ENCODE measurements around the gene RAB3IL1. TPM values are rescaled to one million over a fixed set of nuclear protein-coding genes. Genes with fewer than 3 reads are reported as not detected.

The RAB3IL1 gene
- total RNA-seq, 1 experiment from 2014 or later = 7.9 TPM

DNA sequence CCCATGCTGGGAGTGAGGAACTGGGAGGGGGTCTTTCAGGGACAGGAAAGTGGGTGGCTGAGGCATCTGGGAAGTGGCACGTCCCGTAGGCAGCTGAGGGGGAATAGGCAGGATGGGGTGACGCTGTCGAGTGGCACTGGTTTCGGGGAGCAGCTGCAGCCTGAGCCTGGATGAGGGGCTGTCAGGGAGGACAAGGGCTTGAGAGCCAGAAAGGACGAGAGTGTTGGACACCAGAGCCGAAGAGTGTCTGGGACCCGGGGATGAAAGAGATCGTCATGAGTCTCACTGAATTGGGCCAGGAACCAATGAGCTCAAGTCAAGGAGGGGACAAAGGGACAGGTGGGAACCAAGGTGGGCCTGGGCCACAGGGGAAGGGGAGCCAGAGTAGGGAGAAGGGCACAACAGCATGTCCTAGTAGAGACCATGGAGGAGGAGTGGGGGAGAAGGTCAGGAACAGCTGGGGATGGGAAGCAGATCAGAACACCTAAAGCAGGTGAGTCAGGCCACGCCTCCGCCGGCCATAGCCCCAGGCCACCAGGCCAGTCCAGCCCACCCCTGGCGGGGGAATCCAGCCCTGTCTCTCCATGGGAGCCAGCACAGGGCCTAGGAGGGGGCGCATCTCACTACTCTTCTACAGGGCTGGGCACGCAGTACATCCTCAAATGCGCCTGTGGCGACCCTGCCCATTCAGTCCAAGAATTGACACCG, 4.2 kb downstream of the RAB3IL1 start:
- Histone ChIP-seq H4K20me1 (ENCODE audit: low read length) (no peaks in the 10 kb centered on the region), H3K36me3 (ENCODE audit: low read depth, low read length) (no peaks in the 10 kb centered on the region), H3K9ac (ENCODE audit: low read length) (no peak overlapping the region), H3K27ac (ENCODE audit: low read length) (no peak overlapping the region), H3K4me1 (ENCODE audit: insufficient read depth, low read length) (no peaks in the 10 kb centered on the region), H2AFZ (ENCODE audit: low read length) (no peak overlapping the region), H3K27me3 (ENCODE audit: low read length) (peaks cover 3% of the 10 kb centered on the region; the same call in 1 of the 2 replicates), H3F3A (ENCODE audit: low read length, unreplicated experiment) (no peaks in the 10 kb centered on the region), H3K4me3 (ENCODE audit: low read length) (no peak overlapping the region), H3K79me2 (ENCODE audit: low read length) (no peaks in the 10 kb centered on the region), H3K9me3 (ENCODE audit: low read length) (no peaks in the 10 kb centered on the region), H3K4me2 (ENCODE audit: low read length) (no peak overlapping the region), H3K9me2 (replicated peaks; ENCODE audit: low read length) (no peaks in the 10 kb centered on the region)
- DNase-seq (no peak), ATAC-seq (no peak)
- ChIA-PET POLR2A (ENCODE audit: unreplicated experiment) (no interaction called here), CTCF (interaction anchor here (1.0 kb wide), 1 partner anchor 156 kb away, joined by 4 read pairs; no protein-coding TSS in a partner anchor)
- no peak for TF ChIP-seq EZH2phosphoT487 (IDR thresholded peaks at IDR 0.05; ENCODE audit: borderline replicate concordance, low read length)
- TF ChIP-seq CTCF (conservative IDR thresholded peaks at IDR 0.05; ENCODE audit: low read depth, low read length) = no peak
- TF ChIP-seq EZH2 (IDR thresholded peaks at IDR 0.05; ENCODE audit: low read length, unreplicated experiment) = no peak
- no TSS peak for BruUV-seq (replicated peaks)
- intact Hi-C loops (cut with micrococcal nuclease) = no loop called here

- Histone ChIP-seq H3K4me2 (ENCODE audit: low read length) (no peak overlapping the region), H3K4me3 (ENCODE audit: low read length) (no peak overlapping the region), H4K20me1 (ENCODE audit: low read length) (no peaks in the 10 kb centered on the region), H3K4me1 (ENCODE audit: insufficient read depth, low read length) (no peaks in the 10 kb centered on the region), H3F3A (ENCODE audit: low read length, unreplicated experiment) (no peaks in the 10 kb centered on the region), H3K9me2 (replicated peaks; ENCODE audit: low read length) (no peaks in the 10 kb centered on the region), H3K79me2 (ENCODE audit: low read length) (no peaks in the 10 kb centered on the region), H3K9ac (ENCODE audit: low read length) (no peak overlapping the region), H3K9me3 (ENCODE audit: low read length) (no peaks in the 10 kb centered on the region), H3K27me3 (ENCODE audit: low read length) (no peaks in the 10 kb centered on the region), H3K36me3 (ENCODE audit: low read depth, low read length) (no peaks in the 10 kb centered on the region), H3K27ac (ENCODE audit: low read length) (no peak overlapping the region), H2AFZ (ENCODE audit: low read length) (no peak overlapping the region)
- BruUV-seq (replicated peaks) = no TSS peak
- ChIA-PET CTCF (interaction anchor here (1.0 kb wide), 1 partner anchor 156 kb away, joined by 4 read pairs; no protein-coding TSS in a partner anchor), POLR2A (ENCODE audit: unreplicated experiment) (no interaction called here)
- DNase-seq (no peak), ATAC-seq (no peak)
- TF ChIP-seq EZH2 (IDR thresholded peaks at IDR 0.05; ENCODE audit: low read length, unreplicated experiment) = no peak
- TF ChIP-seq EZH2phosphoT487 (IDR thresholded peaks at IDR 0.05; ENCODE audit: borderline replicate concordance, low read length) = no peak
- no peak for TF ChIP-seq CTCF (conservative IDR thresholded peaks at IDR 0.05; ENCODE audit: low read depth, low read length)
- intact Hi-C loops (cut with micrococcal nuclease) = no loop called here
These were observed 4.9 kb downstream of the RAB3IL1 start for GRCh38 chr11:61912530-61912898.
